Measurements from ENCODE around the gene PIGA.

Gene PIGA

GRCh38 chrX:15335135-15336022 is at the start of gene PIGA:
TSS of gene PIGA (minus strand) at chrX:15335523. CDS start at chrX:15331930, 3,593 bp downstream.
- DNase-seq = peak; percentile 98

DNA sequence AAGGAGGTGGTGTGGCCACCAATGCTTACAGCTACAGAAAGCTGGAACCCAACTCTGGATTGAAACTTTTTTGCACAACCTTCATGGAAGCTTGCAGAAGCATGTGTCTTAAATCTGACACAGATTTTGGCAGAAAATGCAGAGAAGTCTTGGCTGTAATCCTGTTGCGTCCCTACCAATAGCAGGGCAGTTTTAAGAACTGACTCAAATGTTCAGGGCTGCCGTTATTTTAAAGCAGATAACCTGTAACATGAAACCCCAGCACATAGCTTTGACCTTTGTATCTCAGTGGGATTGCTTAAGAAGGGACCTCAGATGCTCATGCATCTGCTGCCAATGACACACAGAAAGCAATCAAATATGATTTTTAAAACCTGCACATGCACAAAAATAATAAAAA is 49.0 kb upstream of the PIGA start, which contains the start of gene VEGFD:
Gene VEGFD (minus strand): TSS at position 110 of the 400 bp plus-strand sequence. CDS start 467 bp downstream, outside the sequence.
- DNase-seq = peak; percentile 73

DNA sequence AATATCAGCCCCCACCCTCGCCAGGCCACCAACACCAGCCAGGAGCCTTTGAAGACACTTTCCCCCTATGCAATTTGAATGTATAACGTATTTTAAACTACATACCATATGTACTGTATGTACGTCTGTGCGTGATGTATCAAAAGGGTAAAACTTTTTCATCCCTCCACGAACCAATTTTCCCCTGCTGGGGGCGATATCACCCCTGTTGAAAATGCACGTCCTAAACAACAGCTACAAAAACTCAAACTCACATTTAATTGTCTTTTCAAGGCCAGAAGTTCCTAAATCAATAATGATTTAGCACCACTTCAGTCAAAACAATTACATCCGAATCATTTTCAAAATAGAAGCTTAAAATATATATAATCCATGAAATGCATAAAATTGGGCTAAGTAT is 47.5 kb upstream of the PIGA start:
- DNase-seq = peak; percentile 34

- DNase-seq = no peak
These were observed 41.6 kb upstream of the PIGA start for GRCh38 chrX:15376956-15377355.

DNA sequence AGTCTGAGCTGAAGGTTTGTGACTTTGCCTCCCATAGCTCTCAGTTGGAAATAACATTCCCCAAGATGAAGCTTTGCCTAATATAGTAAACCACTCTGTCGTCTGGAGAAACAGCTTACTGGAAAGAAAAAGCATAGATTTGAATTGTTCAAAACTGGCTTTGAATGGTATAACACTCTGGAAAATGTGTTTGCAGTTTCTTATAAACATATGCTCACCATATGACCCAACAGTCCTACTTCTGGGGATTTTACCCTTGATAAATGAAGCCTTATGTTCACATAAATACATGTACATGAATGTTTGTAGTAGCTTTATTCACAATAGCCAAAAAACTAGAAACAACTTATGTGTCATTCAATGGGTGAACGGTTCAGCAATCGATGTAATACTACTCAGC is 38.7 kb upstream of the PIGA start:
- DNase-seq = no peak

GRCh38 chrX:15366506-15367352 is 31.4 kb upstream of the PIGA start:
- no peak for DNase-seq

DNA sequence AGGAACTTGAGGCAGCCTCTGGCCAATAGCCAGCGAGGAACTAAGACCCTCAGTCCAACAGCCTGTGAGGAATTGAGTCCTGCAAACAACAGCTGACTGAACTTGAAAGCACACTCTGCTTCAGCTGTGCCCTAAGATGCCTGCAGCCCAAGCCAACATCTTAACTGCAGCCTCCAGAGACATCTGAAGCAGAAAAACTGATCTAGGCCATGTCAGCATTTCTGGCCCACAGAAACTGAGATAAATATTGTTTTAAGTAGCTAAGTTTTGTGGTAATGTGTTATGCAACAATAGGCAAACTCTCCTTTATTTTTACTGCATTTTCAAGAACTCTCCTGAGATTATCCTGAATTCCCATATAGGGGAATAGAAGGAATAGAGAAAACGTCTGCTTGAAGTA is 24.4 kb upstream of the PIGA start:
- DNase-seq = no peak

DNA sequence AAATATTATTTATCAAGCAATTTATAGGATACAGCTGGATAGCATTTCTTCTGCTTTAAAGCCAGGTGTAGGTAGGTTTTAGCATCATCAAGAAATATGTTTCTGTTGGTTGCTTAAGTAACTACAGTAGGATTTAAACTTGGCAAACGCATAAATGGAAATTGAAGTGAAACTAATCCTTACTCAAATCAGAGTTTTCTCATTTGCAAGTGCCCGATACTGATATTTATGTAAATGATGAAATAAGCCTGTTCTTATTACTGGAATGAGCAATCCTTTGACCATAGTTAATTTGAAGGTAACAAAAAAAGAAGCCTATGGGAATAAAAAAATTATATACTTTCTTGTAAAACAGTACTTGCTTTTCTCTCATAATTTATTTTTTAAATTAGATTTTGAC is 23.2 kb upstream of the PIGA start:
- no peak for DNase-seq

DNA sequence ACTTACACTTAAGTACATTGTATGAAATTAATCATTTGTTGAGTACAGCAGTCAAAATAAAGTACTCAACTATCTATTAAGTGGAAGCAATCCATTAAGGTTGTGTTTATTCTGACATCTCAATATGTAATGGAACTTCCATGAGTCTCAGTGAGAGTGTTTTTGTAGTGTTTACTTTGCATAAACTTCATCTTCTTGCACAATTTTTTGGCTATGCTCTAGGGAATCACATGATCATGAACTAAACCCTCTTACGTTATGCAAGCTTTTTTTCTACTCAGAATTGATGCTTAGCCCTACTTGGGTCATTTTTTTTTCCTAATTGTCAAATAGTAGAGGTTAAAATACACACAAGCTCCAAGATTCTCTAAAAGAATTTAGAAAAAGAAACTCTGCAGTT is 21.1 kb upstream of the PIGA start:
- no peak for DNase-seq

DNA sequence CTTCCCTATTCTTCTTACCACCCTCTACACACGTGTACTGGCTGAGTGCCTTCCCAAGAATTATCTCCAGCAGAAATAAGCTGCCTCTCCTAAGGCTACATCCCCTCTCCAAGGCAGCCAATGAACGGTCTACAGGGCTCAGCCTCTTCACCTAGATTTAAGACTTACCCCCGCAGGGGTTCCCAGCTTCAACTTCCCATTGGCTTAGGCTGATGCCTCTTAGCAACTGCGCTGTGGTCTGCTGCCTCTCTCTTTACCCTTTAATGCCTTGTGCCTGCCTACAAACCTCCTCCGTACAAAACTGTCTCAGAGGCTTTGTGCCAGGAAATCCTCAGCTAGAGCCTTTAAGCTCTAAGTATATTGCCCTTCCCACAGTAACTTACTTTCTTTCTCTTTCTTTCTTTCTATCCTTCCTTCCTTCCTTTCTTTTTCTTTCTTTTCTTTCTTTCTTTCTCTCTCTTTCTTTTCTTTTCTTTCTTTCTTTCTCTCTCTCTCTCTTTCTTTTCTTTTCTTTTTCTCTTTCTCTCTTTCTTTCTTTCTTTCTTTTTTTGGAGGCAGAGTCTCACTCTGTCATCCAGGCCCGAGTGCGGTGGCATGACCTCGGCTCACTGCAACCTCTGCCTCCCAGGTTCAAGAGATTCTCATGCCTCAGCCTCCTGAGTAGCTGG is 15.1 kb upstream of the PIGA start:
- peak; percentile 82 for DNase-seq

GRCh38 chrX:15349046-15349445 is 13.7 kb upstream of the PIGA start:
- DNase-seq = peak; percentile 91

GRCh38 chrX:15345976-15346375 is 10.7 kb upstream of the PIGA start:
- DNase-seq = no peak

- DNase-seq = no peak
These were observed 8.8 kb upstream of the PIGA start for GRCh38 chrX:15344106-15344505.

- no peak for DNase-seq
These were observed 7.8 kb upstream of the PIGA start for GRCh38 chrX:15343075-15343476.

GRCh38 chrX:15340867-15341266 is 5.5 kb upstream of the PIGA start:
- DNase-seq = peak; percentile 2

- peak; percentile 31 for DNase-seq
These were observed 695 bp upstream of the PIGA start for GRCh38 chrX:15336023-15336413.

DNA sequence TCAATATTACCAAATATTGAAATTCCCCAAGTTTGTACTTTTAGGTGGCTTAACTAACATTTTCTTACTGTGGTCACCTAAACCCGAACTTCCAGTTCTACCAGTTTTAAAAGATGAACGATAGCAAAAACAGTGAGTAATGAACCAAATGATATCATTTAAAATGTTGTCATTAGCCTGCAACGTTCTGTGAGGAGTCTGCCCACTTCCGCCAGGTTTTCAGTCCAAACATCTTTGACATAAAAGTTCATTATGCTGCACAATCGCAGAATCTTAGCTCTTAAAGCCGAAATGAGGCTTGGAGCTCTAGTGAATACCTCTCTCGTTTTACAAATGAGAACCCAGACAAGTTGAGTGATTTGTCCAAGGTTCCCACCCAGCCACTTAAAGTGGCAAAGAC is 762 bp downstream of the PIGA start:
- no peak for DNase-seq

- DNase-seq = no peak
These were observed 6.5 kb downstream of the PIGA start for GRCh38 chrX:15328821-15329220.

DNA sequence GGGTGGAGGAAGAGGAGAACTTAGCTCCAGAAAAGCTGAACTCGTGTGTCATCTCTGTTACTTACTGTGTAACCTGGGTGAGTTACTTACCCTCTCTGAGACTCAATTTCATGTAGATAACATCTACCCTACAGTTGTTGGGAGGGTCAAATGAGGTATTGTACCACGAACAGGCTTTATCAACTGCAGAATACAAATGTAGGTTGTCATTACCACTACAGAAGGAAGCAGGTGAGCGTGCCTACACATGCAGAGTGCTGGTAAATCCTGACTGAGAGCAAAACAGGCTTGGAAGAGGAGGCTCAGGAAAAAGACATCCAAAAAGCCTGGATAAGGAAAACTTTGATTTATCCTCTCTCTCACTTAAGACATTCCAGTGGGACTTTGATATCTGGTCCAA is 7.2 kb downstream of the PIGA start:
- DNase-seq = no peak

- DNase-seq = no peak
These were observed 12.9 kb downstream of the PIGA start for GRCh38 chrX:15322472-15322871.

GRCh38 chrX:15322072-15322471 is 13.3 kb downstream of the PIGA start:
- no peak for DNase-seq

- no peak for DNase-seq
These were observed 13.9 kb downstream of the PIGA start for GRCh38 chrX:15321447-15321846.

DNA sequence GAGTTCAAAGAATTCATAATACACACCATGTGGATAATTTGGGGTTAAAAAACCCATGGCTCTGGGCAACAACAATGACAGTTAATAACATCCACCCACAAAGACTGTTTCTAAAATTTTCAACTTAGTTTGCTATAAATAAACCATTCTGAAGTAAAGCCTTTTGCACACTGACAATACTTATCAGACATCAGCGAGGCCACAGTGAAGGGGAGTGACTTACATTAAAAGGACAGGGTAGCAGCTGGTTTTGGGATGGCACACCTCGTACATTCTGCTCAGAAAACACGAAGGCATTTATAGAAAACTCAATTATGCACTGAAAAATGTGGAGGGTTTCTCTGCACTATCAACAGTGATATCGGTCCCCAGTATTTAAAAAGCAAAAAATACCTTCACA is 15.0 kb downstream of the PIGA start:
- DNase-seq = no peak
